PC-3 (cell line): Measurements from ENCODE around the gene NIF3L1.

Experiments used
- EZH2 ChIP-seq: fragments of 300-600 bp; sonication (generic); IDR thresholded peaks from one replicate; pipeline ENCODE4 v1.6.1; 2017; ENCODE audit warnings: antibody characterized with exemption, mild to moderate bottlenecking, low read length; ENCODE audit not compliant: unreplicated experiment
- EZH2phosphoT487 ChIP-seq: fragments of 300-600 bp; sonication (generic); IDR thresholded peaks from 2 replicates; pipeline ENCODE4 v1.6.1; 2018; ENCODE audit warnings: mild to moderate bottlenecking, antibody characterized with exemption, low read length, borderline replicate concordance
- TF ChIP-seq, protein P1 (sequence below): fragments of 300-600 bp; sonication (generic); conservative IDR thresholded peaks from 2 replicates; pipeline ENCODE4 v1.5.1; 2017; ENCODE audit warnings: antibody characterized with exemption, low read depth, mild to moderate bottlenecking, low read length

DNA sequence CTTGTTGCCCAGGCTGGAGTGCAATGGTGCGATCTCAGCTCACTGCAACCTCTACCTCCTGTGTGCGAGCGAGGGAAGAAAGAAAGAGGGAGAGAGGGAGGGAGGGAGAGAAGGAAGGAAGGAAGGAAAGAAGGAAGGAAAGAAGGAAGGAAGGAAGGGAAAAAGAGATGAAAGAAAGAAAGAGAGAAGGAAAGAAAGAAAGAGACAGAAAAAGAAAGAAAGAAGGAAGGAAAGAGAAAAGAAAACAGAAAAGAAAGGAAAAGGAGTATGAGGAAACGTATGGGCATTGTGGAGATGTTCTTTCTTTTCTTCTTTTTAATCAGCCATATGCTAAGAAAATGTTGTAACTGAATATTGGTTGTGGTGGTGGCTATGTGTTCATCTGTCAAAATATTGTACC, 41.2 kb upstream of the NIF3L1 start:
- TF ChIP-seq, protein P1, sequence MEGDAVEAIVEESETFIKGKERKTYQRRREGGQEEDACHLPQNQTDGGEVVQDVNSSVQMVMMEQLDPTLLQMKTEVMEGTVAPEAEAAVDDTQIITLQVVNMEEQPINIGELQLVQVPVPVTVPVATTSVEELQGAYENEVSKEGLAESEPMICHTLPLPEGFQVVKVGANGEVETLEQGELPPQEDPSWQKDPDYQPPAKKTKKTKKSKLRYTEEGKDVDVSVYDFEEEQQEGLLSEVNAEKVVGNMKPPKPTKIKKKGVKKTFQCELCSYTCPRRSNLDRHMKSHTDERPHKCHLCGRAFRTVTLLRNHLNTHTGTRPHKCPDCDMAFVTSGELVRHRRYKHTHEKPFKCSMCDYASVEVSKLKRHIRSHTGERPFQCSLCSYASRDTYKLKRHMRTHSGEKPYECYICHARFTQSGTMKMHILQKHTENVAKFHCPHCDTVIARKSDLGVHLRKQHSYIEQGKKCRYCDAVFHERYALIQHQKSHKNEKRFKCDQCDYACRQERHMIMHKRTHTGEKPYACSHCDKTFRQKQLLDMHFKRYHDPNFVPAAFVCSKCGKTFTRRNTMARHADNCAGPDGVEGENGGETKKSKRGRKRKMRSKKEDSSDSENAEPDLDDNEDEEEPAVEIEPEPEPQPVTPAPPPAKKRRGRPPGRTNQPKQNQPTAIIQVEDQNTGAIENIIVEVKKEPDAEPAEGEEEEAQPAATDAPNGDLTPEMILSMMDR: no peak
- TF ChIP-seq EZH2phosphoT487: no peak
- TF ChIP-seq EZH2: no peak
